ENCODE data around the gene TUBGCP5. TPM values are rescaled to one million over a fixed set of nuclear protein-coding genes. Genes with fewer than 3 reads are reported as not detected.

The TUBGCP5 gene
- total and polyA plus RNA-seq, 2 donors (not counting 1 experiment from before 2014, with no cell fraction given): 11.0 to 23.1 TPM

DNA sequence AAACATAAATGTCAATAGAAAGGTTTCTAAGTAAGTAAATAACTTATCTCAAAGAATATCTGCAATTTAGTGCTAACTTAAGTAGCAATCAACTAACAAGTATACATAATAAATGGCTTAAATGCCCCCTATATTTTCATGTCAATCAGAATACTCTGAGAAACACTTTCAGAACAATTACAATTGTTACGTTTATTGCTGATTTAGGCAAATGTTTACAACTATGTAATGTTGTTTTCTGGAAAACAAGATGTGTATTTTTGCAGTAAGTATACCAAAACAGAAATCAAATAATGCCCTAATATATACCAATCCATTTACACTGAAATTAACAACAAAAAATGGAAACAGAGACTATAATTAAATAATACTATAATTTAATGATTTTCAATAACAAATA is 13.2 kb downstream of the TUBGCP5 start:
- no CpG with 5 or more reads among the region's 1 CpG for whole genome bisulfite sequencing (ENCODE audit: insufficient coverage)
- ChIA-PET CTCF (interaction anchor here (2.5 kb wide), 1 partner anchor 10 kb away, joined by 9 read pairs; no protein-coding TSS in a partner anchor), POLR2A (no interaction called here)
- no peak for TF ChIP-seq EZH2 (IDR thresholded peaks at IDR 0.05; ENCODE audit: borderline replicate concordance, insufficient read depth, low read depth, low read length, poor library complexity, severe bottlenecking)
- TF ChIP-seq, protein P1, sequence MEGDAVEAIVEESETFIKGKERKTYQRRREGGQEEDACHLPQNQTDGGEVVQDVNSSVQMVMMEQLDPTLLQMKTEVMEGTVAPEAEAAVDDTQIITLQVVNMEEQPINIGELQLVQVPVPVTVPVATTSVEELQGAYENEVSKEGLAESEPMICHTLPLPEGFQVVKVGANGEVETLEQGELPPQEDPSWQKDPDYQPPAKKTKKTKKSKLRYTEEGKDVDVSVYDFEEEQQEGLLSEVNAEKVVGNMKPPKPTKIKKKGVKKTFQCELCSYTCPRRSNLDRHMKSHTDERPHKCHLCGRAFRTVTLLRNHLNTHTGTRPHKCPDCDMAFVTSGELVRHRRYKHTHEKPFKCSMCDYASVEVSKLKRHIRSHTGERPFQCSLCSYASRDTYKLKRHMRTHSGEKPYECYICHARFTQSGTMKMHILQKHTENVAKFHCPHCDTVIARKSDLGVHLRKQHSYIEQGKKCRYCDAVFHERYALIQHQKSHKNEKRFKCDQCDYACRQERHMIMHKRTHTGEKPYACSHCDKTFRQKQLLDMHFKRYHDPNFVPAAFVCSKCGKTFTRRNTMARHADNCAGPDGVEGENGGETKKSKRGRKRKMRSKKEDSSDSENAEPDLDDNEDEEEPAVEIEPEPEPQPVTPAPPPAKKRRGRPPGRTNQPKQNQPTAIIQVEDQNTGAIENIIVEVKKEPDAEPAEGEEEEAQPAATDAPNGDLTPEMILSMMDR (IDR thresholded peaks at IDR 0.05): no peak
- Histone ChIP-seq H2AFZ (ENCODE audit: insufficient read depth, low read depth, low read length, poor library complexity, severe bottlenecking) (no peak overlapping the region), H4K20me1 (ENCODE audit: control insufficient read depth, insufficient read depth, low read length, poor library complexity, severe bottlenecking) (no peaks in the 10 kb centered on the region), H3K4me3 (ENCODE audit: control extremely low read depth in 1 of 5, extremely low read depth in 1 of 5, insufficient read depth in 1 of 5, low read depth in 2 of 5, low read length in 4 of 5) (no peak overlapping the region), H3K4me2 (replicated peaks; ENCODE audit: low read depth, low read length, poor library complexity, severe bottlenecking) (no peak overlapping the region), H3K4me1 (ENCODE audit: control insufficient read depth in 2 of 2, insufficient read depth in 2 of 2, low read length in 2 of 2) (no peaks in the 10 kb centered on the region), H3K27ac (ENCODE audit: low read length in 2 of 2) (no peak overlapping the region), H3K9ac (ENCODE audit: low read length) (no peak overlapping the region), H3K9me3 (ENCODE audit: control extremely low read depth in 1 of 3, control insufficient read depth in 2 of 3, insufficient read depth in 1 of 3, low read length in 2 of 3) (no peaks in the 10 kb centered on the region), H3K79me2 (ENCODE audit: control insufficient read depth, insufficient read depth, low read length) (no peaks in the 10 kb centered on the region), H3K36me3 (replicated peaks in 1 of 2; ENCODE audit: control extremely low read depth in 1 of 2, control insufficient read depth in 1 of 2, extremely low read depth in 1 of 2, insufficient read depth in 2 of 2, low read length in 1 of 2) (peaks cover 11 to 68% of the 10 kb centered on the region in 2 experiments), H3K27me3 (replicated peaks in 1 of 4; ENCODE audit: control extremely low read depth in 1 of 4, control insufficient read depth in 3 of 4, insufficient read depth in 4 of 4, low read length in 3 of 4) (no peaks in the 10 kb centered on the region)
- Mint-ChIP-seq H3K4me3 (no peak overlapping the region), H3K27me3 (no peaks in the 10 kb centered on the region), H3K9me3 (ENCODE audit: insufficient read depth) (no peaks in the 10 kb centered on the region), H3K27ac (no peak overlapping the region), H3K4me1 (no peaks in the 10 kb centered on the region)
- no peak for DNase-seq
- no peak for ATAC-seq (ENCODE audit: low read depth)
- intact Hi-C loops (cut with micrococcal nuclease): no loop called here

DNA sequence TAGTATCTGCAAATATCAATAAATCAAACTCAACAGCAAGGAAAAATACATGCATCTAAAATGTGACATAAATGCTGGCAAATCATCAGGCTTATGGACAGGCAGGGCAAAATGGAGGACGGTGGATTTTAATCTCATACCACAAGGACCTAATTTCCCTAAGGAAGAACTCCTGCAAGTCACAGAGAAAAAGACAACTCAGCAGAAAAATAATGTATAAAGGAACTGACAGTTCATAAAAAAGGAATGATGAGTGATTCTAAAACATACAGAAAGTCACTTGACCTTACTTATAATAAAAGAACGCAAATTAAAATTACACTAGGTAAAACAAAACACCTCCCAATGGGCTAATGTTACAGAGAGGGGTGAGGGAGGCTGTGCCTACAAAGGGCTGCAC is 17.2 kb downstream of the TUBGCP5 start:
- no peaks in the 10 kb centered on the region for H3K9me3 Mint-ChIP-seq (ENCODE audit: insufficient read depth)
- no peak for TF ChIP-seq EZH2 (IDR thresholded peaks at IDR 0.05; ENCODE audit: borderline replicate concordance, insufficient read depth, low read depth, low read length, poor library complexity, severe bottlenecking)
- TF ChIP-seq, protein P1 (IDR thresholded peaks at IDR 0.05): no peak
- Histone ChIP-seq H3K4me3 (ENCODE audit: control extremely low read depth in 1 of 5, extremely low read depth in 1 of 5, insufficient read depth in 1 of 5, low read depth in 2 of 5, low read length in 4 of 5) (no peak overlapping the region), H3K4me2 (replicated peaks; ENCODE audit: low read depth, low read length, poor library complexity, severe bottlenecking) (no peak overlapping the region), H3K4me1 (ENCODE audit: control insufficient read depth in 2 of 2, insufficient read depth in 2 of 2, low read length in 2 of 2) (no peaks in the 10 kb centered on the region), H3K9me3 (ENCODE audit: control extremely low read depth in 1 of 3, control insufficient read depth in 2 of 3, insufficient read depth in 1 of 3, low read length in 2 of 3) (no peaks in the 10 kb centered on the region), H3K9ac (ENCODE audit: low read length) (no peak overlapping the region), H3K27ac (ENCODE audit: low read length in 2 of 2) (no peak overlapping the region), H3K36me3 (replicated peaks in 1 of 2; ENCODE audit: control extremely low read depth in 1 of 2, control insufficient read depth in 1 of 2, extremely low read depth in 1 of 2, insufficient read depth in 2 of 2, low read length in 1 of 2) (peaks cover 4 to 70% of the 10 kb centered on the region in 2 experiments), H3K79me2 (ENCODE audit: control insufficient read depth, insufficient read depth, low read length) (no peaks in the 10 kb centered on the region), H3K27me3 (replicated peaks in 1 of 4; ENCODE audit: control extremely low read depth in 1 of 4, control insufficient read depth in 3 of 4, insufficient read depth in 4 of 4, low read length in 3 of 4) (no peaks in the 10 kb centered on the region), H2AFZ (ENCODE audit: insufficient read depth, low read depth, low read length, poor library complexity, severe bottlenecking) (no peak overlapping the region), H4K20me1 (ENCODE audit: control insufficient read depth, insufficient read depth, low read length, poor library complexity, severe bottlenecking) (no peaks in the 10 kb centered on the region)
- no peak for DNase-seq
- H3K27me3 Mint-ChIP-seq: no peaks in the 10 kb centered on the region
- no peak overlapping the region for H3K27ac Mint-ChIP-seq
- no peak for ATAC-seq (ENCODE audit: low read depth)
- intact Hi-C loops (cut with micrococcal nuclease): no loop called here
- no peaks in the 10 kb centered on the region for H3K4me1 Mint-ChIP-seq
- H3K4me3 Mint-ChIP-seq: no peak overlapping the region
- CTCF ChIA-PET: no interaction called here
- WGBS (ENCODE audit: insufficient coverage): 100% methylated on average over 1 of the region's 2 CpGs
- POLR2A ChIA-PET: no interaction called here

Data from B cell (primary cell).